GM12878 (cell line): ENCODE measurements around the gene ZC3H6. TPM values are rescaled to one million over a fixed set of nuclear protein-coding genes. Genes with fewer than 3 reads are reported as not detected.

Experiments
- ATAC-seq: fragments of 200-7000 bp; cut with Tn5 transposase; 3 replicates; pipeline ENCODE4 v1.9.1; 2020; ENCODE audit warnings: mild to moderate bottlenecking, moderate library complexity
- BruUV-seq: library from RNA; stranded (reverse); fragments of 400-500 nt; replicated peaks from 2 replicates; lab custom pipeline; 2021; lab: Mats Ljungman, UMichigan
- CTCF ChIA-PET: fragments of 300-600 bp; sonication (Branson Sonifier 250); formaldehyde crosslinking; extraction: SDS; loops from one replicate; lab custom pipeline; 2021; ENCODE audit warnings: inconsistent platforms; lab: Yijun Ruan, JAX
- POLR2A ChIA-PET: fragments of 350-600 bp; formaldehyde crosslinking; extraction: SDS; loops from one replicate; lab custom pipeline; 2021; ENCODE audit warnings: inconsistent platforms; lab: Charles Lee
- RAD21 ChIA-PET: fragments of 300-600 bp; sonication (Branson Sonifier 250); formaldehyde crosslinking; loops from one replicate; lab custom pipeline; 2023; ENCODE audit warnings: antibody characterized with exemption; ENCODE audit not compliant: unreplicated experiment; lab: Charles Lee
- SMC1A ChIA-PET: fragments of 300-600 bp; sonication (Branson Sonifier 250); formaldehyde crosslinking; loops from one replicate; lab custom pipeline; 2023; ENCODE audit not compliant: unreplicated experiment, uncharacterized antibody; lab: Charles Lee
- DNase-seq: peaks from one replicate; pipeline ENCODE4 v3.0.0-alpha.2; 2011; ENCODE audit warnings: low read depth, low spot score
- FAIRE-seq: peaks from 3 replicates; lab custom pipeline; 2011; peaks lifted over from hg19 to GRCh38; lab: Jason Lieb, UNC
- H2AFZ ChIP-seq: 2 replicates; pipeline ENCODE4 v1.6.0; 2011; ENCODE audit warnings: low read depth, low read length, control low read depth; ENCODE audit not compliant: control insufficient read depth
- H3K27ac ChIP-seq: 2 replicates; pipeline ENCODE4 v1.5.1; 2011; ENCODE audit warnings: control low read depth; ENCODE audit not compliant: control insufficient read depth, insufficient read depth
- H3K27me3 ChIP-seq, 2 experiments: replicated peaks in 1 of 2; 2 replicates each; pipeline versions ENCODE4 v1.6.0 to v1.6.1; 2011; ENCODE audit warnings: low read length in 1 of 2; ENCODE audit not compliant: control insufficient read depth in 2 of 2, insufficient read depth in 2 of 2
- H3K36me3 ChIP-seq, 2 experiments: 2 replicates each; pipeline ENCODE4 v1.5.1; 2011; ENCODE audit warnings: low read length in 1 of 2; ENCODE audit not compliant: control insufficient read depth in 2 of 2, insufficient read depth in 2 of 2
- H3K4me1 ChIP-seq: 2 replicates; pipeline ENCODE4 v1.6.1; 2011; ENCODE audit warnings: mild to moderate bottlenecking, low read length, moderate library complexity, mixed read lengths; ENCODE audit not compliant: control insufficient read depth, insufficient read depth
- H3K4me2 ChIP-seq: 2 replicates; pipeline ENCODE4 v1.6.0; 2011; ENCODE audit warnings: control low read depth; ENCODE audit not compliant: control insufficient read depth, insufficient read depth
- H3K4me3 ChIP-seq: fragments of 200-600 bp; sonication (generic); 2 replicates; pipeline ENCODE4 v1.5.1; 2016
- H3K79me2 ChIP-seq: 2 replicates; pipeline ENCODE4 v1.6.0; 2011; ENCODE audit warnings: low read length; ENCODE audit not compliant: control insufficient read depth, insufficient read depth
- H3K9ac ChIP-seq: 2 replicates; pipeline ENCODE4 v1.8.0; 2011; ENCODE audit warnings: low read length, control low read depth, mixed read lengths; ENCODE audit not compliant: control insufficient read depth, insufficient read depth
- H3K9me3 ChIP-seq: replicated peaks from 3 replicates; pipeline ENCODE4 v1.5.1; 2011; ENCODE audit warnings: mild to moderate bottlenecking, low read length; ENCODE audit not compliant: control insufficient read depth, insufficient read depth
- H4K20me1 ChIP-seq: 2 replicates; pipeline ENCODE4 v1.6.0; 2011; ENCODE audit not compliant: control insufficient read depth, insufficient read depth
- BACH1 ChIP-seq: fragments of 450-650 bp; IDR thresholded peaks from 2 replicates; pipeline ENCODE4 v1.6.1; 2017; ENCODE audit warnings: mild to moderate bottlenecking, borderline replicate concordance
- CBX5 ChIP-seq: sonication (generic); IDR thresholded peaks from 2 replicates; pipeline ENCODE4 v1.6.1; 2016; ENCODE audit warnings: low read depth, moderate library complexity, mild to moderate bottlenecking, inconsistent platforms
- E2F4 ChIP-seq: IDR thresholded peaks from 2 replicates; pipeline ENCODE4 v1.6.1; 2012; ENCODE audit warnings: low read depth, low read length, improper control_type of control experiment
- ESRRA ChIP-seq: IDR thresholded peaks from 2 replicates; pipeline ENCODE4 v1.6.1; 2012; ENCODE audit warnings: mild to moderate bottlenecking, low read length, improper control_type of control experiment
- FOXK2 ChIP-seq: fragments of 450-650 bp; IDR thresholded peaks from 2 replicates; pipeline ENCODE4 v1.6.1; 2017; ENCODE audit warnings: mild to moderate bottlenecking, moderate library complexity
- FOXM1 ChIP-seq: IDR thresholded peaks from 2 replicates; pipeline ENCODE4 v1.6.1; 2012; ENCODE audit warnings: low read depth, mild to moderate bottlenecking, inconsistent platforms, low read length, moderate library complexity
- IKZF1 ChIP-seq: fragments of 450-650 bp; conservative IDR thresholded peaks from 2 replicates; pipeline ENCODE4 v1.6.1; 2017; ENCODE audit warnings: antibody characterized with exemption, mild to moderate bottlenecking
- IRF3 ChIP-seq: fragments of 450-650 bp; IDR thresholded peaks from 2 replicates; pipeline ENCODE4 v1.6.1; 2014; ENCODE audit warnings: mild to moderate bottlenecking
- MTA2 ChIP-seq: fragments of 450-650 bp; IDR thresholded peaks from 2 replicates; pipeline ENCODE4 v1.6.1; 2016; ENCODE audit warnings: low read depth, mild to moderate bottlenecking, moderate library complexity
- NBN ChIP-seq: fragments of 450-650 bp; IDR thresholded peaks from 2 replicates; pipeline ENCODE4 v1.6.1; 2016
- NFXL1 ChIP-seq: fragments of 450-650 bp; IDR thresholded peaks from 2 replicates; pipeline ENCODE4 v1.6.1; 2017; ENCODE audit warnings: antibody characterized with exemption, mild to moderate bottlenecking, borderline replicate concordance
- POLR2AphosphoS2 ChIP-seq: IDR thresholded peaks from 2 replicates; pipeline ENCODE4 v1.6.1; 2011; ENCODE audit warnings: low read depth, mild to moderate bottlenecking, low read length, improper control_type of control experiment, moderate library complexity
- SMARCA5 ChIP-seq: fragments of 450-650 bp; IDR thresholded peaks from 2 replicates; pipeline ENCODE4 v1.6.1; 2017; ENCODE audit warnings: mild to moderate bottlenecking
- SREBF1 ChIP-seq: IDR thresholded peaks from 2 replicates; pipeline ENCODE4 v1.6.1; 2012; ENCODE audit warnings: mild to moderate bottlenecking, low read length
- STAT1 ChIP-seq: fragments of 450-650 bp; conservative IDR thresholded peaks from 2 replicates; pipeline ENCODE4 v1.6.1; 2014; ENCODE audit warnings: antibody characterized with exemption, mild to moderate bottlenecking
- STAT3 ChIP-seq: IDR thresholded peaks from 2 replicates; pipeline ENCODE4 v1.6.1; 2011; ENCODE audit warnings: low read depth, low read length, improper control_type of control experiment
- SUZ12 ChIP-seq: fragments of 200-600 bp; sonication (generic); IDR thresholded peaks from one replicate; pipeline ENCODE4 v1.6.1; 2018; ENCODE audit warnings: antibody characterized with exemption, mild to moderate bottlenecking; ENCODE audit not compliant: unreplicated experiment
- TCF12 ChIP-seq: IDR thresholded peaks from 2 replicates; pipeline ENCODE4 v1.6.1; 2011; ENCODE audit warnings: low read depth, mild to moderate bottlenecking, low read length
- YY1 ChIP-seq: IDR thresholded peaks from 2 replicates; pipeline ENCODE4 v1.6.1; 2011; ENCODE audit warnings: low read depth, mild to moderate bottlenecking, low read length
- ZNF687 ChIP-seq: fragments of 450-650 bp; IDR thresholded peaks from 2 replicates; pipeline ENCODE4 v1.6.1; 2017; ENCODE audit warnings: mild to moderate bottlenecking, moderate library complexity
- WGBS: methylation state at CpG from one replicate; pipeline ENCODE4 v1.1.6; 2016; ENCODE audit warnings: low lambda C conversion rate; ENCODE audit not compliant: insufficient replicate concordance, insufficient coverage; ENCODE audit errors: missing lambda C conversion rate; 5-methylcytosine and 5-hydroxymethylcytosine counted together
- in situ Hi-C: fragments of 300-500 bp; cut with MboI; formaldehyde crosslinking; loops from 9 replicates; pipeline ENCODE4 v1.14.3; 2018; ENCODE audit warnings: mixed read lengths
- intact Hi-C: fragments of 100-400 bp; cut with micrococcal nuclease; formaldehyde crosslinking; loops from one replicate; pipeline ENCODE4 v1.14.2; 2022; ENCODE audit not compliant: unreplicated experiment
- polyA plus RNA-seq, 11 experiments: library from polyadenylated mRNA; depleted of rRNA in 4 of 11; unstranded in 6 of 11; stranded (reverse) in 5 of 11; fragments of >200 nt; fragmentation: Nextera tagmentation in 4 of 11; fragmentation: Illumina TruSeq in 1 of 11; extraction: Ambion mirVana in 4 of 11; extraction: Trizol in 1 of 11; gene quantifications; 1 replicate in 1 of 11; 2 replicates in 10 of 11; pipeline versions ENCODE4 v1.2.1 to v1.2.3, GENCODE V29; 2011 to 2016; ENCODE audit warnings: inconsistent platforms in 2 of 11, missing spikeins in 2 of 11, low read depth in 1 of 11
- total RNA-seq, 4 experiments: library from RNA; depleted of rRNA in 3 of 4; stranded (reverse); fragments of >200 nt in 3 of 4; fragmentation: Illumina TruSeq in 1 of 4; extraction: Trizol in 1 of 4; gene quantifications; 2 replicates each; pipeline versions ENCODE4 v1.2.1 to v1.2.3, GENCODE V29; 2013 to 2021

Gene ZC3H6
- total and polyA plus RNA-seq, 10 of the 15 experiments (the other 5 are each of a cell fraction or from before 2014, with no cell fraction given) = 0.53 to 4.7 (median 1.9) TPM

GRCh38 chr2:112290648-112291047, 15.3 kb downstream of the ZC3H6 start:
- BruUV-seq = no TSS peak
- no peak overlapping the region for H3K27ac ChIP-seq
- no peaks in the 10 kb centered on the region for H3K4me1 ChIP-seq
- RAD21 ChIA-PET = no interaction called here
- in situ Hi-C loops (no loop called here), intact Hi-C loops (no loop called here)
- POLR2A ChIA-PET = no interaction called here
- no peak overlapping the region for H3K4me2 ChIP-seq
- ATAC-seq (no peak), DNase-seq (no peak), FAIRE-seq (no peak)
- WGBS = 64% methylated on average over 1 of the region's 1 CpG
- SMC1A ChIA-PET = no interaction called here
- no peaks in the 10 kb centered on the region for H4K20me1 ChIP-seq
- TF ChIP-seq BACH1 (no peak), NFXL1 (no peak), FOXM1 (no peak), STAT3 (no peak), MTA2 (no peak), ESRRA (no peak), NBN (no peak), E2F4 (no peak), POLR2AphosphoS2 (no peak), SMARCA5 (no peak), IRF3 (no peak), TCF12 (no peak), YY1 (no peak), SUZ12 (no peak), FOXK2 (no peak), SREBF1 (no peak), ZNF687 (no peak), STAT1 (no peak), CBX5 (no peak), IKZF1 (no peak)
- H3K79me2 ChIP-seq = no peaks in the 10 kb centered on the region
- H3K9me3 ChIP-seq = no peaks in the 10 kb centered on the region
- no peaks in the 10 kb centered on the region for H3K36me3 ChIP-seq
- H2AFZ ChIP-seq = no peak overlapping the region
- H3K4me3 ChIP-seq = no peak overlapping the region
- CTCF ChIA-PET = interaction anchor here (1.0 to 1.6 kb wide), 2 partner anchors 30 to 32 kb away, joined by 5 read pairs; no protein-coding TSS in a partner anchor
- no peak overlapping the region for H3K9ac ChIP-seq
- no peaks in the 10 kb centered on the region for H3K27me3 ChIP-seq
